Activated B cell treated with CpG ODN at 0.5 μM for 24 hours (primary cell): ENCODE results near the gene ADGRG2. TPM values are rescaled to one million over a fixed set of nuclear protein-coding genes. Genes with fewer than 3 reads are reported as not detected.

ENCODE experiments used
- ATAC-seq: fragments of 200-7000 bp; cut with Tn5 transposase; one replicate; pipeline ENCODE4 v1.10.0; 2021; ENCODE audit warnings: low read depth, mild to moderate bottlenecking, moderate library complexity
- CTCF ChIA-PET: fragments of 350-600 bp; sonication (Branson Sonifier 250); formaldehyde crosslinking; loops from one replicate; lab custom pipeline; 2021; ENCODE audit warnings: antibody characterized with exemption; lab: Charles Lee
- POLR2A ChIA-PET: fragments of 350-600 bp; sonication (Branson Sonifier 250); formaldehyde crosslinking; loops from one replicate; lab custom pipeline; 2021; ENCODE audit warnings: antibody characterized with exemption; lab: Charles Lee
- DNase-seq: peaks from one replicate; pipeline ENCODE4 v3.0.0; 2022
- H3K27ac Mint-ChIP-seq: one replicate; pipeline ENCODE4 v1.8.0; 2020; ENCODE audit warnings: mixed read lengths
- H3K27me3 Mint-ChIP-seq: one replicate; pipeline ENCODE4 v1.8.0; 2021; ENCODE audit warnings: mixed read lengths
- H3K36me3 Mint-ChIP-seq: one replicate; pipeline ENCODE4 v1.8.0; 2021; ENCODE audit warnings: low read depth, mixed read lengths
- H3K4me1 Mint-ChIP-seq: one replicate; pipeline ENCODE4 v1.8.0; 2021; ENCODE audit warnings: mixed read lengths
- H3K4me3 Mint-ChIP-seq: one replicate; pipeline ENCODE4 v1.8.0; 2020; ENCODE audit warnings: mild to moderate bottlenecking, mixed read lengths
- H3K9me3 Mint-ChIP-seq: one replicate; pipeline ENCODE4 v1.8.0; 2020; ENCODE audit warnings: mixed read lengths
- CTCF ChIP-seq: fragments of 200-600 bp; IDR thresholded peaks from one replicate; pipeline ENCODE4 v1.8.0; 2022; ENCODE audit warnings: antibody characterized with exemption, mild to moderate bottlenecking
- intact Hi-C: fragments of 100-400 bp; cut with micrococcal nuclease; formaldehyde crosslinking; loops from one replicate; pipeline ENCODE4 v1.15.1; 2024
- total RNA-seq: library from RNA; stranded (reverse); gene quantifications from 2 replicates; pipeline ENCODE4 v1.2.3, GENCODE V29; 2022

ADGRG2 gene
- total RNA-seq, 1 donor from 2014 or later = not detected

- DNase-seq (no peak), ATAC-seq (no peak)
- ChIA-PET POLR2A (no interaction called here), CTCF (no interaction called here)
- Mint-ChIP-seq H3K4me1 (no peaks in the 10 kb centered on the region), H3K4me3 (no peak overlapping the region), H3K27me3 (no peaks in the 10 kb centered on the region), H3K9me3 (no peaks in the 10 kb centered on the region), H3K36me3 (no peaks in the 10 kb centered on the region), H3K27ac (no peak overlapping the region)
- intact Hi-C loops = no loop called here
- TF ChIP-seq CTCF = no peak
These were observed 14.8 kb upstream of the ADGRG2 start for GRCh38 chrX:19137067-19137466.

- no peak for DNase-seq
- no peak overlapping the region for H3K27ac Mint-ChIP-seq
- ATAC-seq = no peak
- H3K27me3 Mint-ChIP-seq = no peaks in the 10 kb centered on the region
- ChIA-PET CTCF (no interaction called here), POLR2A (no interaction called here)
- H3K4me3 Mint-ChIP-seq = no peak overlapping the region
- H3K36me3 Mint-ChIP-seq = no peaks in the 10 kb centered on the region
- no peaks in the 10 kb centered on the region for H3K9me3 Mint-ChIP-seq
- intact Hi-C loops = no loop called here
- no peak for TF ChIP-seq CTCF
- H3K4me1 Mint-ChIP-seq = no peaks in the 10 kb centered on the region
These were observed 11.5 kb upstream of the ADGRG2 start for GRCh38 chrX:19133784-19134183.

- Mint-ChIP-seq H3K27me3 (no peaks in the 10 kb centered on the region), H3K36me3 (no peaks in the 10 kb centered on the region), H3K4me3 (no peak overlapping the region), H3K27ac (no peak overlapping the region), H3K4me1 (no peaks in the 10 kb centered on the region), H3K9me3 (no peaks in the 10 kb centered on the region)
- intact Hi-C loops = no loop called here
- no peak for ATAC-seq
- no peak for DNase-seq
- ChIA-PET CTCF (no interaction called here), POLR2A (no interaction called here)
- no peak for TF ChIP-seq CTCF
These were observed 11.0 kb upstream of the ADGRG2 start for GRCh38 chrX:19133231-19133630.

- ChIA-PET CTCF (no interaction called here), POLR2A (no interaction called here)
- DNase-seq = no peak
- Mint-ChIP-seq H3K4me3 (no peak overlapping the region), H3K4me1 (no peaks in the 10 kb centered on the region), H3K27me3 (no peaks in the 10 kb centered on the region), H3K27ac (no peak overlapping the region), H3K36me3 (no peaks in the 10 kb centered on the region), H3K9me3 (no peaks in the 10 kb centered on the region)
- ATAC-seq = no peak
- intact Hi-C loops = no loop called here
- TF ChIP-seq CTCF = no peak
These were observed 8.4 kb upstream of the ADGRG2 start for GRCh38 chrX:19130628-19131027.

GRCh38 chrX:19129694-19130093 is 7.4 kb upstream of the ADGRG2 start:
- DNase-seq (no peak), ATAC-seq (no peak)
- no peaks in the 10 kb centered on the region for H3K4me1 Mint-ChIP-seq
- no peak overlapping the region for H3K27ac Mint-ChIP-seq
- POLR2A ChIA-PET = no interaction called here
- H3K9me3 Mint-ChIP-seq = no peaks in the 10 kb centered on the region
- intact Hi-C loops = no loop called here
- no peak overlapping the region for H3K4me3 Mint-ChIP-seq
- CTCF ChIA-PET = no interaction called here
- TF ChIP-seq CTCF = no peak
- H3K36me3 Mint-ChIP-seq = no peaks in the 10 kb centered on the region
- H3K27me3 Mint-ChIP-seq = no peaks in the 10 kb centered on the region
